ENCODE data around the gene BPIFB1.

DNA sequence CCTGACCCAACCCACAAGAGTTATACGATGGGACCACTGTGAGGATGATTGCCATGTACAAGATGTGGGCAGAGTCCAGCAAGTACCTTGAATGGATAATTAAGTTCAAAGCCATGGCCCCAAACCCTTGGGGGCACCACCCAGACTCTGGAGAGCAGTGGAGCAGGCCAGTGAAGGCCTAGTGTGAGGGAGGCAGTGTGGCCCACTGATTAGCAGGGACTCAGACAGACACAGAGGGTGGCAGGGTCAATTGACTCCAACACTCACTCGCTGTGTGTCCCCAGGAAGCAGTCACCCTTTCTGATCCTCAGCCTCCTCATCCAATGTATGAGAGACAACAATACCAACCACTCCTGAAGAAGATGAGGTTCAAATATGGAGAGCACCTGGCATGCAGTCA, 49.0 kb upstream of the BPIFB1 start:
- TF ChIP-seq, protein P1, sequence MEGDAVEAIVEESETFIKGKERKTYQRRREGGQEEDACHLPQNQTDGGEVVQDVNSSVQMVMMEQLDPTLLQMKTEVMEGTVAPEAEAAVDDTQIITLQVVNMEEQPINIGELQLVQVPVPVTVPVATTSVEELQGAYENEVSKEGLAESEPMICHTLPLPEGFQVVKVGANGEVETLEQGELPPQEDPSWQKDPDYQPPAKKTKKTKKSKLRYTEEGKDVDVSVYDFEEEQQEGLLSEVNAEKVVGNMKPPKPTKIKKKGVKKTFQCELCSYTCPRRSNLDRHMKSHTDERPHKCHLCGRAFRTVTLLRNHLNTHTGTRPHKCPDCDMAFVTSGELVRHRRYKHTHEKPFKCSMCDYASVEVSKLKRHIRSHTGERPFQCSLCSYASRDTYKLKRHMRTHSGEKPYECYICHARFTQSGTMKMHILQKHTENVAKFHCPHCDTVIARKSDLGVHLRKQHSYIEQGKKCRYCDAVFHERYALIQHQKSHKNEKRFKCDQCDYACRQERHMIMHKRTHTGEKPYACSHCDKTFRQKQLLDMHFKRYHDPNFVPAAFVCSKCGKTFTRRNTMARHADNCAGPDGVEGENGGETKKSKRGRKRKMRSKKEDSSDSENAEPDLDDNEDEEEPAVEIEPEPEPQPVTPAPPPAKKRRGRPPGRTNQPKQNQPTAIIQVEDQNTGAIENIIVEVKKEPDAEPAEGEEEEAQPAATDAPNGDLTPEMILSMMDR (IDR thresholded peaks at IDR 0.05): no peak
- TF ChIP-seq POLR2AphosphoS5 (IDR thresholded peaks at IDR 0.05): no peak
- no peak for TF ChIP-seq POLR2A (IDR thresholded peaks at IDR 0.05)
- no peak for TF ChIP-seq EP300 (IDR thresholded peaks at IDR 0.05)

All from sigmoid colon (tissue), 4 donors.